ENCODE results near the gene FANCL. TPM values are rescaled to one million over a fixed set of nuclear protein-coding genes. Genes with fewer than 3 reads are reported as not detected.
"Not testable (repeated sequence)": the region's sequence is repeated elsewhere in the genome, so short reads cannot be mapped to it uniquely, and the experiment has no call there.

FANCL gene
- total RNA-seq, 1 experiment from 2014 or later = 46.8 TPM

DNA sequence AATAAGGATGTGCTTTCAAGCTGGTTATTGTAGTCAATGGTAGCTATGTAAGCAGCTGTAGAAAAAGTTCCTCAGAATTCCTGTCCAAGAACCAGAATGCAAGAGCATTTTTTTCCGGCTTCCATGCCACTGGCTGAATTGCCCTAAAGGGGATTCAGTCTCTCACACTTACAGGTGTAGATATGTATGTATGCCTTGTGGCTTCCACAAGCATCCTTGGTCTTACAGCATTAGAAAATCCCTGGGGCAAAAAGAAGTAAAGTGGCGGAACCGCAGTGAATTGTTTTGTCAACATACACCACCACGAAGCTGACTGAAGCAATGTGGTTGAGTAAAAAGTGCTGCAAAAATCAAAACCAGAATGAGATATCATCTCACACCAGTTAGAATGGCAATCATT lies 54.6 kb downstream of the FANCL start:
- H3K4me3 ChIP-seq (ENCODE audit: insufficient read depth, low read depth, low read length) = no peak overlapping the region
- DNase-seq = no peak
- no peaks in the 10 kb centered on the region; the same call in 1 of the 2 replicates for H3K36me3 ChIP-seq (replicated peaks; ENCODE audit: control insufficient read depth, insufficient read depth, low read length)
- no peaks in the 10 kb centered on the region for H3K27me3 ChIP-seq (ENCODE audit: control insufficient read depth, insufficient read depth, low read length)

DNA sequence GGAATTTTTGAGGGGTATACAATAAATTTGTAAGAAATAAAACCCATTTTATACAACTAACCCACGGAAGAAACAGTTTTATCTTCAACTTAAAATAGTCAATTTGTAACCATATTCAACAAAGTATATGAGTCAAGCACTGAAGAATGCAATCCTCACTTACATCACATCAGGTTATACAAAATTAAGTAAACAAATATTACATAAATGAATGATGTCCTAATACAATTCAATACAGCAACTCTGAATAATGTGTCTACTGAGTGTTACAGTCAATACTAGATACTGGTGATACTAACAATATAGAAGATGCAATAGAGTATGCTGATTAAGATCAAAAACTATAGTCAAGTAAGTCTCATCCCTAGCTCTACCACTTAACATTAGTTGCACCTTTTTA lies 58.6 kb downstream of the FANCL start:
- H3K4me3 ChIP-seq (ENCODE audit: insufficient read depth, low read depth, low read length) = no peak overlapping the region
- DNase-seq = no peak
- H3K36me3 ChIP-seq (replicated peaks; ENCODE audit: control insufficient read depth, insufficient read depth, low read length) = no peaks in the 10 kb centered on the region
- H3K27me3 ChIP-seq (ENCODE audit: control insufficient read depth, insufficient read depth, low read length) = no peaks in the 10 kb centered on the region

DNA sequence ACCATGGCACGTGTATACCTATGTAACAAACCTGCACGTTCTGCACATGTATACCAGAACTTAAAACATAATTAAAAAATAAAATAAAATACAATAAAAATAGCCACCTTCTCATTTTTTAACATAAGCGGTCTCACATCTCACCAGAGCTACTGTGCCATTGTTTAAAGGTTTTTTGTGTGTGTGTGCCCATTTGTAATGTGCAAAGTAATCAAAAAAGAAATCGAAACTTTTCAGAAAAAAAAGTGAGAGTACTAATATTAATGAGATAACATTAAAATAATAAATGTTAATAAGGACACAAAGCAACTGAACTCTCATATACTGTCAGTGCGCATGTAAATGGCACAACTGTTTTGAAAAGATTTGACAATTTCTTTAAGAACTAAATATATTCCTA lies 60.5 kb downstream of the FANCL start:
- no peak overlapping the region for H3K4me3 ChIP-seq (ENCODE audit: insufficient read depth, low read depth, low read length)
- no peaks in the 10 kb centered on the region for H3K36me3 ChIP-seq (replicated peaks; ENCODE audit: control insufficient read depth, insufficient read depth, low read length)
- H3K27me3 ChIP-seq (ENCODE audit: control insufficient read depth, insufficient read depth, low read length) = no peaks in the 10 kb centered on the region
- no peak for DNase-seq

DNA sequence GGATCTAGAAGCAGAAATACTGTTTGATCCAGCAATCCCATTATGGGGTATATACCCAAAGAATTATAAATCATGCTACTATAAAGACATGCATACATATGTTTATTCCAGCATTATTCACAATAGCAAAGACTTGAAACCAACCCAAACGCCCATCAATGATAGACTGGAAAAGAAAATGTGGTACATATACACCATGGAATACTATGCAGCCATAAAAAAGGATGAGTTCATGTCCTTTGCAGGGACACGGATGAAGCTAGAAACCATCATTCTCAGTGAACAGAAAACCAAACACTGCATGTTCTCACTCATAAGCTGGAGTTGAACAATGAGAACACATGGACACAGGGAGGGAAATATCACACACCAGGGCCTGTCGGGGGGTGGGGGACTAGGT lies 61.0 kb downstream of the FANCL start:
- not testable (repeated sequence) for H3K27me3 ChIP-seq (ENCODE audit: control insufficient read depth, insufficient read depth, low read length); H3K36me3 ChIP-seq (replicated peaks; ENCODE audit: control insufficient read depth, insufficient read depth, low read length); DNase-seq; H3K4me3 ChIP-seq (ENCODE audit: insufficient read depth, low read depth, low read length)

DNA sequence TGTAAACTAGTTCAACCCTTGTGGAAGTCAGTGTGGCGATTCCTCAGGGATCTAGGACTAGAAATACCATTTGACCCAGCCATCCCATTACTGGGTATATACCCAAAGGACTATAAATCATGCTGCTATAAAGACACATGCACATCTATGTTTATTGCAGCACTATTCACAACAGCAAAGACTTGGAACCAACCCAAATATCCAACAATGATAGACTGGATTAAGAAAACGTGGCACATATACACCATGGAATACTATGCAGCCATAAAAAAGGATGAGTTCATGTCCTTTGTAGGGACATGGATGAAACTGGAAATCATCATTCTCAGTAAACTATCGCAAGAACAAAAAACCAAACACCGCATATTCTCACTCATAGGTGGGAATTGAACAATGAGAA lies 63.9 kb downstream of the FANCL start:
- H3K27me3 ChIP-seq (ENCODE audit: control insufficient read depth, insufficient read depth, low read length); H3K36me3 ChIP-seq (replicated peaks; ENCODE audit: control insufficient read depth, insufficient read depth, low read length); DNase-seq; H3K4me3 ChIP-seq (ENCODE audit: insufficient read depth, low read depth, low read length): not testable (repeated sequence)

DNA sequence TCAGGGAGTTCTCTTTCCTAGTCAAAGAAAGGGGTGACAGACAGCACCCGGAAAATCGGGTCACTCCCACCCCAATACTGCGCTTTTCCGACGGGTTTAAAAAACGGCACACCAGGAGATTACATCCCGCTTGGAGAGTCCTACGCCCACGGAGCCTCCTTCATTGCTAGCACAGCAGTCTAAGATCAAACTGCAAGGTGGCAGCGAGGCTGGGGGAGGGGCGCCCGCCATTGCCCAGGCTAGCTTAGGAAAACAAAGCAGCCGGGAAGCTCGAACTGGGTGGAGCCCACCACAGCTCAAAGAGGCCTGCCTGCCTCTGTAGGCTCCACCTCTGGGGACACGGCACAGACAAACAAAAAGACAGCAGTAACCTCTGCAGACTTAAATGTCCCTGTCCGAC lies 69.3 kb downstream of the FANCL start:
- not testable (repeated sequence) for H3K27me3 ChIP-seq (ENCODE audit: control insufficient read depth, insufficient read depth, low read length); DNase-seq; H3K4me3 ChIP-seq (ENCODE audit: insufficient read depth, low read depth, low read length); H3K36me3 ChIP-seq (replicated peaks; ENCODE audit: control insufficient read depth, insufficient read depth, low read length)

DNA sequence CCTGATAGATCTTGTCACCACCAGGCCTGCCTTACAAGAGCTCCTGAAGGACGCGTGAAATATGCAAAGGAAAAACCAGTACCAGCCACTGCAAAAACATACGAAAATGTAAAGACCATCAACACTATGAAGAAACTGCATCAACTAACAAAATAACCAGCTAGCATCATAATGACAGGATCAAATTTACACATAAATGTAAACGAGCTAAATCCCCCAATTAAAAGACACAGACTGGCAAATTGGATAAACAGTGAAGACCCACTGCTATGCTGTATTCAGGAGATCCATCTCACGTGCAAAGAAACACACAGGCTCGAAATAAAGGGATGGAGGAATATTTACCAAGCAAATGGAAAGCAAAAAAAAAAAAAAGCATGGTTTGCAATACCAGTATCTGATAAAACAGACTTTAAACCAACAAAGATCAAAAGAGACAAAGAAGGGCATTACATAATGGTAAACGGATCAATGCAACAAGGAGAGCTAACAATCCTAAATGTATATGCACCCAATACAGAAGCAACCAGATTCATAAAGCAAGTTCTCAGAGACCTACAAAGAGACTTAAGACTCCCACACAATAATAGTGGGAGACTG lies 70.7 kb downstream of the FANCL start:
- DNase-seq; H3K4me3 ChIP-seq (ENCODE audit: insufficient read depth, low read depth, low read length); H3K36me3 ChIP-seq (replicated peaks; ENCODE audit: control insufficient read depth, insufficient read depth, low read length): not testable (repeated sequence)

DNA sequence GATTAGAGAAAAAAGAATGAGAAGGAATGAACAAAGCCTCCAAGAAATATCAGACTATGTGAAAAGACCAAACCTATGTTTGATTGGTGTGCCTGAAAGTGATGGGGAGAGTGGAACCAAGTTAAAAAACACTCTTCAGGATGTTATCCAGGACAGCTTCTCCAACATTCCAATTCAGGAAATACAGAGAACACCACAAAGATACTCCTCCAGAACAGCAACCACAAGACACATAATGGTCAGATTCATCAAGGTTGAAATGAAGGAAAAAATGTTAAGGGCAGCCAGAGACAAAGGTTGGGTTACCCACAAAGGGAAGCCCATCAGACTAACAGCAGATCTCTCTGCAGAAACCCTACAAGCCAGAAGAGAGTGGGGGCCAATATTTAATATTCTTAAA lies 71.3 kb downstream of the FANCL start:
- H3K4me3 ChIP-seq (ENCODE audit: insufficient read depth, low read depth, low read length); H3K27me3 ChIP-seq (ENCODE audit: control insufficient read depth, insufficient read depth, low read length); DNase-seq; H3K36me3 ChIP-seq (replicated peaks; ENCODE audit: control insufficient read depth, insufficient read depth, low read length): not testable (repeated sequence)

More for the DNA sequence above, 70.7 kb downstream of the FANCL start:
- H3K27me3 ChIP-seq (ENCODE audit: control insufficient read depth, insufficient read depth, low read length) = not testable (repeated sequence)

DNA sequence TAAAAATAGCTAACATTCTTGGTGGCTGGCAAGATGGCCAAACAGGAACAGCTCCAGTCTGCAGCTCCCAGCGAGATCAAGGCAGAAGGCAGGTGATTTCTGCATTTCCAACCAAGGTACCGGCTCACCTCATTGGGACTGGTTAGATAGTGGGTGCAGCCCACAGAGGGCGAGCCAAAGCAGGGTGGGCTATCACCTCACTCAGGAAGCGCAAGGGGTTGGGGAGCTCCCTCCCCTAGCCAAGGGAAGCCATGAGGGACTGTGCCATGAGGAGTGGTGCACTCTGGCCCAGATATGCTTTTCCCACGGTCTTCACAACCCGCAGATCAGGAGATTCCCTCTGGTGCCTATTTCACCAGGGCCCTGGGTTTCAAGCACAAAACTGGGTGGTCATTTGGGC lies 73.0 kb downstream of the FANCL start:
- H3K27me3 ChIP-seq (ENCODE audit: control insufficient read depth, insufficient read depth, low read length); H3K4me3 ChIP-seq (ENCODE audit: insufficient read depth, low read depth, low read length); H3K36me3 ChIP-seq (replicated peaks; ENCODE audit: control insufficient read depth, insufficient read depth, low read length); DNase-seq: not testable (repeated sequence)

DNA sequence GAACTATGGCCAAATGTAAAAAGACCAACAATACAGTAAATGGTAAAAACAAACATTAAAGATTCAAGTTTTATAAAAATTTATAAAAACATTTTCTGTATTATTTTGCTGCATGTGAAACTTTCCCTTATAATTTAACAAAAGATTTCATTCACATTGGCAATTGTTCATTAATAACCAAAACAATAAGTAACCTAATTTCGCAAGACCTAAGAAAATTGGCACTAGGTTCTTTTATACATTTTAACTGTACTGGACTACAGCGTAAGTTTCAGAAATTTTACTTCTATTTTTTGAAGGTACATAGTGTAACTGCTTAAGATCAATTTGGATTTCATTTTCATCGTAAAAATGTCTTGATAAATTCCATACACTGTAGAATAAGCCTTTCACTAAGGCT lies 77.2 kb downstream of the FANCL start:
- peaks cover 4% of the 10 kb centered on the region for H3K36me3 ChIP-seq (replicated peaks; ENCODE audit: control insufficient read depth, insufficient read depth, low read length)
- H3K4me3 ChIP-seq (ENCODE audit: insufficient read depth, low read depth, low read length) = no peak overlapping the region
- DNase-seq = no peak
- H3K27me3 ChIP-seq (ENCODE audit: control insufficient read depth, insufficient read depth, low read length) = no peaks in the 10 kb centered on the region

DNA sequence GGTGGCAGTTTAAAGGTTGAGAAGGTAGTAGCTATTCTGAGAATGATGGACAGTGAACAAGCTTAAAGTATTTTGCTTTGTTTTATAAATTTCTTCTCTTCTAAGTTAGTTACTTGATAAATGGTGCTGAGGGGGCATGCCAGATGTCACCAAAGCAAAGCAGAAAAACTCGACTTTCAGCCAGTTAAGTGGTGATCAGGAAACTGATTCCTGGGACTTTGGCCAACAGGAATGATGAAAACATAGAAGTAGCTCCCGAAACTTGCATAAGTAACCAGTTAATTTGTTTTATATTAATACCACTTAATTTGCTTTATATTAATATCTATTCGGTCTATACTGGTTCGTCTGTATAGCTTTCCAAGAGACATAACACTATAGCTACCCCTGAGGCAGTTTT lies 82.6 kb downstream of the FANCL start:
- Histone ChIP-seq H3K36me3 (replicated peaks; ENCODE audit: control insufficient read depth, insufficient read depth, low read length) (peaks cover 2% of the 10 kb centered on the region; the same call in 1 of the 2 replicates), H3K27me3 (ENCODE audit: control insufficient read depth, insufficient read depth, low read length) (no peaks in the 10 kb centered on the region), H3K4me3 (ENCODE audit: insufficient read depth, low read depth, low read length) (no peak overlapping the region)
- no peak for DNase-seq

DNA sequence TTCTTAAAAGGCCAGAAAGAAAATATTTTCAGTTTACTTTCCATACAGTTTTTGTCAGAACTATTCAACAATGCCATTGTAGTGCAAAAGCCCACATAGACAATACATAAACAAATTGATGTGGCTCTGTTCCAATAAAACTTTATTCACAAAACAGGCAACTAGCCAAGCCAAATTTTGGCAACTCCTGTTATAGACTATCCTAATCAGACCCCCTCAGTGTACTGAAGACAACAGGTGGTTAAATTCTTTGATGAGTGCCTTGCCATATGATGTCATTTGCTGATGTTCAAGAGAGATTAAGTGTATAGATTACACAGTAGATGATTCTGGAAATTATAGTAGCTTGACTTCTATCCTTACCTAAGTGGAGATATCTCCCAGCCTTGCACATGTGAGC lies 83.4 kb downstream of the FANCL start:
- Histone ChIP-seq H3K36me3 (replicated peaks; ENCODE audit: control insufficient read depth, insufficient read depth, low read length) (peaks cover 2% of the 10 kb centered on the region; the same call in 1 of the 2 replicates), H3K27me3 (ENCODE audit: control insufficient read depth, insufficient read depth, low read length) (no peaks in the 10 kb centered on the region), H3K4me3 (ENCODE audit: insufficient read depth, low read depth, low read length) (no peak overlapping the region)
- DNase-seq = no peak

DNA sequence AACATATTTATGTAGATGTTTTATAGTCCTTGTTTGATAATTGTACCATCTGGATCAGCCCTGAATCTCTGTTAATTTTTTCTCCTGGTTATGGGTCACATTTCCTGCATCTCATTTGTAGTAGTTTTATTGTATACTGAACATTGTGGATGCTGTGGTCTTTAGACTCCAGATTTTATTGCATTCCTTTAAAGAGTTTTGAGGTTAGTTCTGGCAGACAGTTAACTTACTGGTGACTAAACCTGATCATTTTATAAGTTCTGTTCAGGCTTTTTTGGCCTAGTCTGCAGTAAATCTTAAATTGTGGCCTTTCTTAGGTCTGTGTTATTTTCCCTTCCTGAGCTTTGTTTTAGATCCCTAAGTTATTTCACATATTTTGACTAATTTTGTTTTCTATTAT lies 84.3 kb downstream of the FANCL start:
- peaks cover 2% of the 10 kb centered on the region; the same call in 1 of the 2 replicates for H3K36me3 ChIP-seq (replicated peaks; ENCODE audit: control insufficient read depth, insufficient read depth, low read length)
- H3K4me3 ChIP-seq (ENCODE audit: insufficient read depth, low read depth, low read length) = no peak overlapping the region
- no peaks in the 10 kb centered on the region for H3K27me3 ChIP-seq (ENCODE audit: control insufficient read depth, insufficient read depth, low read length)
- DNase-seq = no peak

DNA sequence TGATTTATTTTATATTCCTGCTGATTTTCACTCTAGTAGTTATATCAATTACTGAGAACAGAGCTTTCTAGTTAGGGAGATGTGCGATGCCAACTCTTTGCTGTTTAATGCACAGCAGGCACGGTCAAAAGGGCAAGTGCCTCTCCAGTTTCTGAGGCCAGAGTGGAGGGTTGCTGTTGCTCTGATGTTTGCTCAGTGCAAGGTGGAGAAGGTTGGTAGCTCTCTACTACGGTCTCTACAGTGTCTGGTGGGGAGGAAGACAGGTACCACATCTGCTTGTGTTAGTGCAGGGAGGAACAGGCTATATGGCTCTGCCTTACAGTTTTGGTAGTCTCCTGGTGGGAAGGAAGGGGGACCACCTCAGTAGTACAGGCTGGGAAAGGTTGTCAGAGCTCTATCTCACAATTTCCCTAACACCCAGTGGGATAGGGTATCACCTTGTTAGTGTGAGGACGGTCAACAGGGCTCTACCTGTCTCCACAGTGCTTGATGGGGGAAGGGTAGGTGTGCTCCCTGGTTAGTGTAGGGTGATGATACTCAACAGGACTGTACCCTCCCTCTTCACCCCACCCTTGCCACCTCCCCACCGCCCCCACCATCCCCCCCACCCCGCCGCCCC lies 85.9 kb downstream of the FANCL start:
- DNase-seq = peak; percentile 9
- Histone ChIP-seq H3K4me3 (ENCODE audit: insufficient read depth, low read depth, low read length) (no peak overlapping the region), H3K36me3 (replicated peaks; ENCODE audit: control insufficient read depth, insufficient read depth, low read length) (no peaks in the 10 kb centered on the region)

DNA sequence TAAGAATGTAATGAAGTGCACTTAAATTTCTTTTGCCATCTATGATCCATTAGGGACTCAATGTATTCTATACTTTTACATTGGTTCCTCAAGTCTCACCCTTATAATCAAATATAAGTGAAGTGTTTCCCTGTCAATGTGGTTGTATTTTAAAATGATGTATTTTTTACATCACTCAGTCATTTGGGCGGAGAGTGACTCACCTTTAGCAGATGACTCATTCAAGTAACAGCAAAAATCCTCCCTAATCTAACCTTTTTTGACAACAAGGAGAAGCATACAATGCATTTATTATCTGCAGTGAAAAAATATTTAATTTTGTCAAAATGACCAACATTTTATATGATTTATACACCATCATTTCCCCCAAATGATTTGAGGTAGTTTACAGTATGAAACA lies 94.4 kb downstream of the FANCL start:
- H3K36me3 ChIP-seq (replicated peaks; ENCODE audit: control insufficient read depth, insufficient read depth, low read length) = no peaks in the 10 kb centered on the region
- no peaks in the 10 kb centered on the region for H3K27me3 ChIP-seq (ENCODE audit: control insufficient read depth, insufficient read depth, low read length)
- no peak for DNase-seq
- no peak overlapping the region for H3K4me3 ChIP-seq (ENCODE audit: insufficient read depth, low read depth, low read length)

More for the DNA sequence above, 85.9 kb downstream of the FANCL start:
- H3K27me3 ChIP-seq (ENCODE audit: control insufficient read depth, insufficient read depth, low read length) = no peaks in the 10 kb centered on the region

Data from H7 (cell line).